Nephron progenitor cell (in vitro differentiated cells): ENCODE measurements around the gene RSPH10B2.
"Not testable (repeated sequence)": the region's sequence is repeated elsewhere in the genome, so short reads cannot be mapped to it uniquely, and the experiment has no call there.

Experiments
- DNase-seq: peaks from one replicate; pipeline ENCODE4 v3.0.0; 2021
- H3K27ac Mint-ChIP-seq: 2 replicates; pipeline ENCODE4 v1.8.0; 2021; ENCODE audit warnings: mild to moderate bottlenecking, moderate library complexity, mixed read lengths
- H3K27me3 Mint-ChIP-seq: 2 replicates; pipeline ENCODE4 v1.8.0; 2021; ENCODE audit warnings: mild to moderate bottlenecking, low read depth, mixed read lengths; ENCODE audit not compliant: poor library complexity
- H3K36me3 Mint-ChIP-seq: 2 replicates; pipeline ENCODE4 v1.8.0; 2021; ENCODE audit warnings: low read depth, mixed read lengths
- H3K4me1 Mint-ChIP-seq: 2 replicates; pipeline ENCODE4 v1.8.0; 2021; ENCODE audit warnings: mixed read lengths
- H3K4me3 Mint-ChIP-seq: 2 replicates; pipeline ENCODE4 v1.8.0; 2021; ENCODE audit warnings: mild to moderate bottlenecking, moderate library complexity, mixed read lengths
- H3K9me3 Mint-ChIP-seq: 2 replicates; pipeline ENCODE4 v1.8.0; 2021; ENCODE audit warnings: mild to moderate bottlenecking, moderate library complexity, mixed read lengths

RSPH10B2 gene

GRCh38 chr7:6807393-6807918 is 53.6 kb downstream of the RSPH10B2 start:
- H3K36me3 Mint-ChIP-seq, DNase-seq, H3K4me1 Mint-ChIP-seq, H3K9me3 Mint-ChIP-seq, H3K4me3 Mint-ChIP-seq, H3K27me3 Mint-ChIP-seq: not testable (repeated sequence)
- peak overlapping the region; percentile 90 for H3K27ac Mint-ChIP-seq

GRCh38 chr7:6807959-6808358 is 54.1 kb downstream of the RSPH10B2 start:
- H3K36me3 Mint-ChIP-seq, DNase-seq, H3K4me1 Mint-ChIP-seq, H3K27me3 Mint-ChIP-seq, H3K4me3 Mint-ChIP-seq, H3K27ac Mint-ChIP-seq, H3K9me3 Mint-ChIP-seq: not testable (repeated sequence)

DNA sequence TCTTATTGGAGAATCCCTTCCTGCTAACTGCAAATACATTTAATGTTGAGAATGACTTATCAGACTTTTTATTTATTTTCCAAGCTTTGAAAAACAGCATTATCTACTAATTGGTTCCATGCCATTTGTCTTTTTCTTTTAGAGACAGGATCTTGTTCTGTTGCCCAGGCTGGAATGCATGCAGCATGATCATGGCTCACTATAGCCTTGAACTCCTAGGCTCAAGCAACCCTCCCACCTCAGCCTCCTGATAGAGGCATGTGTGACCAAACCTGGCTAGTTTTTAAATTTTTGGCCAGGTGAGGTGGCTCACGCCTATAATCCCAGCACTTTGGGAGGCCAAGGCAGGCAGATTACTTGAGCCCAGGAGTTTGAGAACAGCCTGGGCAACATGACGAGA is 59.1 kb downstream of the RSPH10B2 start:
- H3K4me1 Mint-ChIP-seq, DNase-seq, H3K9me3 Mint-ChIP-seq, H3K27ac Mint-ChIP-seq, H3K4me3 Mint-ChIP-seq, H3K27me3 Mint-ChIP-seq: not testable (repeated sequence)
- peaks cover 14% of the 10 kb centered on the region for H3K36me3 Mint-ChIP-seq

DNA sequence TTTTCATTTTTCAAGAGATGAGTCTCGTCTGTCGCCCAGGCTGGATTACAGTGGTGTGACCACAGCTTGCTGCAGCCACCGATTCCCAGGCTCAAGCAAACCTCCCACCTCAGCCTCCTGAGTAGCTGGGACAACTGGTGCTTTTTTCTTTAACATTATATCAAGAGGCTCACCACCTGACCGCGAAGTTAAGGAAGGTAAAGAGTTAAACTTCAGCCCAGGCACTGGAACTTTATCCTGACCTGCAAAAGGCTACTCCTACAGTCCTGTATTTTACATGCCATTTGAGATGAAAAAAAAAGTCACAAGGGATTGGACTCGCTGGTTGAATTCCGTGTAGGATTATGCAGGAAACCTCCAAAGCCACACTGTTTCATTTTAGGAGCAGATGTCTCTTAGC is 61.6 kb downstream of the RSPH10B2 start:
- not testable (repeated sequence) for H3K9me3 Mint-ChIP-seq, H3K27me3 Mint-ChIP-seq, H3K4me3 Mint-ChIP-seq, DNase-seq, H3K4me1 Mint-ChIP-seq, H3K27ac Mint-ChIP-seq
- peaks cover 20% of the 10 kb centered on the region for H3K36me3 Mint-ChIP-seq

DNA sequence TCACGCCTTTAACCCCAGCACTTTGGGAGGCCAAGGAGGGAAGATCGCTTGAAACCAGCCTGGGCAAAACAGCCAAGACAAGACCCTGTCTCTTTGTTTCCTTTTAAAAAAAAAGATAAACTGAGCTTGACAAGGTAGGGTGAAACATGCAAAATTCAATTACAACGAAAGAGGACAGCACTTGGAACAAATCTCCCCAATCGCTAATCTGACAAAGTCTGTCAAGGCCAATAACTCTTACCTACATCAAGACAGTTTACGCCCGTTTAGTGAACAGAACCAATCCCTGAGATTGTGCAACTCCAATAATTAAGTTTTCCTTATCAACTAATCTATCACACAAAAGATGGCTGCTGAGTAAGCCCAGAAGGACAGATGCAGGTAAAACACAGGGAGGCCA is 67.7 kb downstream of the RSPH10B2 start:
- H3K4me3 Mint-ChIP-seq, H3K4me1 Mint-ChIP-seq, H3K27me3 Mint-ChIP-seq, H3K9me3 Mint-ChIP-seq, DNase-seq, H3K27ac Mint-ChIP-seq: not testable (repeated sequence)
- H3K36me3 Mint-ChIP-seq, result peaks cover 19% of the 10 kb centered on the region

- H3K27me3 Mint-ChIP-seq, result peaks cover 31% of the 10 kb centered on the region
- H3K9me3 Mint-ChIP-seq, DNase-seq, H3K27ac Mint-ChIP-seq, H3K4me1 Mint-ChIP-seq: not testable (repeated sequence)
- peaks cover 13% of the 10 kb centered on the region for H3K36me3 Mint-ChIP-seq
- H3K4me3 Mint-ChIP-seq, result peak overlapping the region; percentile 84
Measured at GRCh38 chr7:6825236-6826125, 71.6 kb downstream of the RSPH10B2 start.

GRCh38 chr7:6826151-6826550 is 72.2 kb downstream of the RSPH10B2 start, which contains the start of gene CCZ1B:
Gene CCZ1B, minus strand, starts transcription at chr7:6826275. Its CDS starts 78 bp downstream, at chr7:6826197.
- peak within 1 kb of the TSS; percentile 93 for H3K4me3 Mint-ChIP-seq
- not testable (repeated sequence) for H3K36me3 Mint-ChIP-seq, H3K9me3 Mint-ChIP-seq, H3K4me1 Mint-ChIP-seq
- H3K27me3 Mint-ChIP-seq, result peaks cover 37% of the 10 kb centered on the region
- peak within 1 kb of the TSS; percentile 78 for H3K27ac Mint-ChIP-seq
- peak; percentile 76 for DNase-seq

DNA sequence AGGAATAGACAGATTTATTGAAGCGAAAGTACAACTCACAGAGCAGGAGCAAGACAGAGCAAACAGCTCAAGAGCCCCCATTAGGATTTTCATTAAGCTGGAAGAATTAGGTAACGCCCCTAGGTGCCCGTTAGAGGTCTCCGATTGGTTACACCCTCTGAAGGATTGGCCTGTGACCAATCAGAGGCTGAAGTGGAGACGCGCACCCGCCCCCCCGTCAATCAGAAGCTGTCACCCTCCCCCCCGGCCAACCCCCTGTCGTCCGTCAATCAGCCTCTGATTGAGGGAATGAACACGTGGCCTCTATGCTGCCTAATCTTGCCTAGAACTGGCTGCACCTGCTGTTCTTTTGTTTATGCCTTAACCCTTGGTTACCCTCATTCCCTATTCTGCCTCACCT is 73.3 kb downstream of the RSPH10B2 start:
- not testable (repeated sequence) for H3K36me3 Mint-ChIP-seq, H3K4me1 Mint-ChIP-seq, DNase-seq, H3K9me3 Mint-ChIP-seq, H3K27ac Mint-ChIP-seq
- Mint-ChIP-seq H3K27me3 (peaks cover 47% of the 10 kb centered on the region), H3K4me3 (peak overlapping the region; percentile 69)

DNA sequence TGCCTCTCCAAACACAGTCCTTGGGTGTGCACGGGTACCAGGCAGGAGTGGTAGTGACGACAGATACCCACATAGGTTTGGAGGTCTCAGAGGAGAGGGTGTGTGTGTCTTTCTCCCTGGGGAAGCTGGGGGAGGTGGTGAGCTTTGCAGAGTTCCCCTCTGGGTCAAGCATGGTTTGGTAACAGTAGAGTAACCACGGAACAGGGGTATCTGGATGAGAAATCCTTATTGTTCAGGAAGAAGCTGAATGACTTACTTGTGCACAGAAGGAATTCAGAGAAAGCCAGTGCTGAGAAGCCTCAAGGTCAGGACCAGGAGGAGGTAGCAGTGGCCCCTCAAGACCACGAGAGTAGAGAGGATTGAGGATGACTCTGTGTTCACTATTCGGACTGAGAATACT is 75.7 kb downstream of the RSPH10B2 start:
- peaks cover 55% of the 10 kb centered on the region for H3K27me3 Mint-ChIP-seq

GRCh38 chr7:6830026-6830425 is 76.1 kb downstream of the RSPH10B2 start:
- not testable (repeated sequence) for H3K4me1 Mint-ChIP-seq, H3K9me3 Mint-ChIP-seq

More for the DNA sequence above, 75.7 kb downstream of the RSPH10B2 start:
- H3K4me1 Mint-ChIP-seq, H3K9me3 Mint-ChIP-seq, H3K4me3 Mint-ChIP-seq, DNase-seq, H3K27ac Mint-ChIP-seq, H3K36me3 Mint-ChIP-seq: not testable (repeated sequence)

More at GRCh38 chr7:6830026-6830425, 76.1 kb downstream of the RSPH10B2 start:
- not testable (repeated sequence) for H3K4me3 Mint-ChIP-seq, H3K27ac Mint-ChIP-seq, H3K36me3 Mint-ChIP-seq, DNase-seq
- H3K27me3 Mint-ChIP-seq, result peaks cover 59% of the 10 kb centered on the region
